ENCODE results near the gene HOXC9. TPM values are rescaled to one million over a fixed set of nuclear protein-coding genes. Genes with fewer than 3 reads are reported as not detected.
A peak's percentile ranks its signal among the peaks of the same experiment; 100 is the strongest.

The HOXC9 gene
- polyA plus RNA-seq, 4 donors, result 15.9 to 22.1 (median 19.7) TPM

DNA sequence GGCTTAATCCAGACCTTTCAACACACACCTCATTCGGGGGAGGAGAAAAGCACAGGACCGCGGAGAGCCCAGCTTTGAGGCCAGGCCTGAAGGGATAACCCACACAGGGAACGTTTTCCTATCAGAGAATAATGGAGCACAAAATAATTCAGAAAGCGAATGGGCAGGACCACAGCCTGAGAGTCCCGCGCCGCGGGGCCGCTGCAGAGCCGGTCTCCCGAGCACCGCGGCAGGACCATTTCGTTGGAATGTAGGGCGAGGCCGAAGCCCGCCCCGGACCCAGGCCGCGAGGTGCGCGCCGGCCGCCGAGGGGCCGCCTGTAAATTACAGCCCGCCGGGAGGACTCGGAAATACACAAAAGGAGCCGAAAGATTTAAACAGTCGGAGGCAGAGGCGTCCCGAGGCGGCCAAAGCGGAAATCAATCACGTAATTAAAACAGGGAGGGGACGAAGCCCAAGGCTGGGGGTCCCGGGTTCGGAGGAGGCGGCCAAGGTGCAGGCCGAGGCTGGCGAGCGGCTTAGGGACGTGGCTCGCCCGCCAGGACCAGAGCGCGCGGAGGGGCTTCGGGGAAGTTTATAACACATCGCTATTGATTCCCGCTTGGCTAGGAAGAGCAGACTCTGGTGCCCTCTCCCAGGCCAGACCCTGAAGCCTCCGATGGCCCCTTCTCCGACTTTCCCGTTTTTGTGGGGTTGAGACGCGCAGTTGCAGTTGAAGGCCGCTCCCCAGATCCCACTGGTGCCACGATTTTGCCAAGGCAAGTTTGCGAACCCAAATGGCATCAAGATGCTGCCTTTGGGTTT, 47.4 kb downstream of the HOXC9 start:
- no peak for DNase-seq (ENCODE audit: low read depth in 4 of 4, low spot score in 3 of 4)

- no peak for DNase-seq (ENCODE audit: low read depth in 4 of 4, low spot score in 3 of 4)
These were observed 48.0 kb downstream of the HOXC9 start for GRCh38 chr12:54047964-54048303.

- DNase-seq (ENCODE audit: low read depth in 4 of 4, low spot score in 3 of 4), result no peak
These were observed 48.6 kb downstream of the HOXC9 start for GRCh38 chr12:54048406-54049093.

DNA sequence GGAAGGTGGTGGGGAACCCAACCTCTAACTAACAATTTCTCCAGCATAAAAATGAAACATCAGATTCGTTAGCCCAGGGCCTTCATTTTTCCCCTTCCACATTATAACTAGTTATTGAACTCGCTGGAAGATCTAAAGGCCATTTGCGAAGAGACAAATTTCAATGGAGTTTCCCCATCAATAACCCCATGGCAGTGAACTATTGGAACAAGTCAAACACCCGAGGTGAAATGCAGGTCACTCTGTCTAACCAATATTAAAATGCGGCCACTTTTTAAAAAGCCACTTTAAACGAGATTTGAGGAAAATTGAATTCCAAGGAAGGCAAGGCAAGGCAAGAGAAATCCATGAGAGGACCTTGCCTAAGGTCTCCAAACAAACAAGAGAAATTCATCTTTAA, 49.1 kb downstream of the HOXC9 start:
- no peak for DNase-seq (ENCODE audit: low read depth in 4 of 4, low spot score in 3 of 4)

DNA sequence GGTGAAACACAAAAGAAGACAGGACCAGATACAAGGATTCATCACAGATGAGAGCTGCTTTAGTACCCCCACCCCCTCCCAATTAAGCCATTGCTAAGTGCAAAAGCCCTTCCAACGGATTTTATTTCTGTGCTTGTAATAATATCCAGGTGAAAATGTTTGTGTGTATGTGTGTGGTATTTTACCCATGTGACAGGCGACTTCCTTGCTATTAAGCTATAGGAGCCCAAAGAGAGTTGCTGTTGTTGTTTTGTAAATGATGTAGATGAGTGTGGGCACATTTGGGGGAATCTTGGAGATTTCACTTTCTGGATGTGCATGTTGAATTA, 50.5 kb downstream of the HOXC9 start:
- no peak for DNase-seq (ENCODE audit: low read depth in 4 of 4, low spot score in 3 of 4)

GRCh38 chr12:54051026-54051842, 51.3 kb downstream of the HOXC9 start:
- DNase-seq (ENCODE audit: low read depth in 4 of 4, low spot score in 3 of 4), result no peak

- DNase-seq (ENCODE audit: low read depth in 4 of 4, low spot score in 3 of 4), result peak in 2 of 4 donors; percentile 84 to 88
These were observed 52.0 kb downstream of the HOXC9 start for GRCh38 chr12:54051874-54052437.

DNA sequence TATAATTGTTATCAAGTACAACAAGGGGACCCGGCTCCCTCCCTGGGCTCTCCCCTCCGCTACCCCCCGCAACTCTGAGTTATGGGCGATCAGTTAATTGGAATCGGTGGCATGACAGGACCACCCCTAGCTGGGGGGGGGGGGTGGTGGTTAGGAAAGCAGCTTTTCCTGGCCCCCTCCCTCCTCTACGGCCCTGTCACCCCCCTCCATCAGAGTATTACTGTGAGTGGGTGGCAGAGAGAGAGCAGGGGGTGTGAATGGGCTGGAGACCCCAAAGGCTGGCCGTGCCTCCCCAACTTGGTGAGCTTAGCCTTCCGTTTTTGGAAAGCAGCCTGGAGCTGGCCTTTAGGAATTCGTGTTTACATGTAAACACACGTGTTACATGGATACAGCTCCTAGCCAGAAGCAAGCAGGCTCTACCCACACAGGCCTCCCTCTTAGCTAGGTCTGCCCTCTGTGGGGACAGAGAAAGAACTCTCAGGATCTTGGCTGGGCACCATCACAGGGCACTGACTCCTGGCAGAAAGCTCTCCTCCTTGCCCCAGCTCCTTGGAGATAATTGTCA, 52.6 kb downstream of the HOXC9 start:
- DNase-seq (ENCODE audit: low read depth in 4 of 4, low spot score in 3 of 4), result no peak

Other genes with a start within 250 kb of the HOXC9 start
- under 1 TPM in 1 of 4 donors, not detected in 3; 0.22 TPM for gene CISTR, start 248.2 kb upstream of the HOXC9 start, polyA plus RNA-seq (ENCODE audit: insufficient read length in 4 of 4)
- not detected for gene HOXC13, start 61.3 kb upstream of the HOXC9 start, polyA plus RNA-seq (ENCODE audit: insufficient read length in 4 of 4)
- under 1 TPM in 1 of 4 donors, not detected in 3; 0.03 TPM for gene HOXC12, start 45.3 kb upstream of the HOXC9 start, polyA plus RNA-seq (ENCODE audit: insufficient read length in 4 of 4)
- 1 to 10 TPM; 1.4 to 4.3 (median 2.1) TPM for gene HOXC11, start 27.0 kb upstream of the HOXC9 start, polyA plus RNA-seq (ENCODE audit: insufficient read length in 4 of 4)
- 1 to 10 TPM; 1.0 to 4.1 (median 1.5) TPM for gene HOTAIR, start 25.2 kb upstream of the HOXC9 start, polyA plus RNA-seq (ENCODE audit: insufficient read length in 4 of 4)
- gene HOXC10, start 15.0 kb upstream of the HOXC9 start, polyA plus RNA-seq (ENCODE audit: insufficient read length in 4 of 4), result 10 to 100 TPM; 59.2 to 69.0 (median 63.7) TPM
- 1 to 10 TPM; 8.4 to 9.6 (median 8.9) TPM for gene HOXC8, start 8.8 kb downstream of the HOXC9 start, polyA plus RNA-seq (ENCODE audit: insufficient read length in 4 of 4)
- gene HOXC6, start 28.3 kb downstream of the HOXC9 start, polyA plus RNA-seq (ENCODE audit: insufficient read length in 4 of 4), result 10 to 100 TPM; 28.5 to 36.8 (median 32.1) TPM
- 1 to 10 TPM; 1.6 to 2.3 (median 1.9) TPM for gene HOXC5, start 32.9 kb downstream of the HOXC9 start, polyA plus RNA-seq (ENCODE audit: insufficient read length in 4 of 4)
- gene HOXC4, start 53.7 kb downstream of the HOXC9 start, polyA plus RNA-seq (ENCODE audit: insufficient read length in 4 of 4), result 10 to 100 TPM; 42.7 to 53.0 (median 51.1) TPM
- 10 to 100 TPM; 30.7 to 36.1 (median 33.8) TPM for gene SMUG1, start 188.8 kb downstream of the HOXC9 start, polyA plus RNA-seq (ENCODE audit: insufficient read length in 4 of 4)

All from right renal pelvis (tissue), 4 donors.